HCT116 (cell line): ENCODE data around the gene SMARCAL1. TPM values are rescaled to one million over a fixed set of nuclear protein-coding genes. Genes with fewer than 3 reads are reported as not detected.
A peak's percentile ranks its signal among the peaks of the same experiment; 100 is the strongest.

Source experiments
- ATAC-seq: fragments of 200-7000 bp; cut with Tn5 transposase; 2 replicates; pipeline ENCODE4 v1.9.1; 2020; ENCODE audit warnings: mild to moderate bottlenecking, moderate library complexity
- BruUV-seq: library from RNA; stranded (reverse); fragments of 400-500 nt; replicated peaks from 2 replicates; lab custom pipeline; 2021; lab: Mats Ljungman, UMichigan
- CTCF ChIA-PET: fragments of 300-600 bp; sonication (Branson Sonifier 250); formaldehyde crosslinking; loops from one replicate; lab custom pipeline; 2021; ENCODE audit warnings: antibody characterized with exemption; lab: Charles Lee
- POLR2A ChIA-PET: fragments of 300-600, 350-600 bp; sonication (Branson Sonifier 250); formaldehyde crosslinking; loops from one replicate; lab custom pipeline; 2021; ENCODE audit warnings: antibody characterized with exemption; lab: Charles Lee
- RAD21 ChIA-PET, 2 experiments: fragments of 300-600 bp; sonication (Branson Sonifier 250); formaldehyde crosslinking; loops; one replicate each; lab custom pipeline; 2023; ENCODE audit warnings: low total read pairs in 2 of 2; ENCODE audit not compliant: uncharacterized antibody in 2 of 2, unreplicated experiment in 2 of 2, low non-redundant PET in 1 of 2; lab: Charles Lee
- DNase-seq: peaks from one replicate; pipeline ENCODE4 v3.0.0-alpha.2; 2010; ENCODE audit warnings: low read depth, low spot score
- H2AFZ ChIP-seq: fragments of 200-600 bp; shearing (Covaris generic), sonication (generic); 2 replicates; pipeline ENCODE4 v1.6.1; 2017; ENCODE audit warnings: low read depth, mixed run types, mixed read lengths, antibody characterized with exemption, low read length; ENCODE audit not compliant: poor library complexity, severe bottlenecking
- H3K27ac ChIP-seq: 2 replicates; pipeline ENCODE4 v1.5.1; 2012; ENCODE audit warnings: low read depth, low read length
- H3K27me3 ChIP-seq: fragments of 200-600 bp; sonication (generic); 2 replicates; pipeline ENCODE4 v1.6.1; 2016; ENCODE audit warnings: mixed run types, low read length, mixed read lengths; ENCODE audit not compliant: insufficient read depth
- H3K36me3 ChIP-seq, 2 experiments: fragments of 200-500 bp in 1 of 2; fragments of 200-600 bp in 1 of 2; sonication (Bioruptor generic) in 1 of 2; sonication (generic) in 1 of 2; 2 replicates each; pipeline versions ENCODE4 v1.5.1 to v1.6.1; 2014 to 2016; ENCODE audit warnings: low read length in 2 of 2, inconsistent platforms in 1 of 2, mixed read lengths in 1 of 2, mixed run types in 1 of 2; ENCODE audit not compliant: insufficient read depth in 2 of 2, control insufficient read depth in 1 of 2
- H3K4me1 ChIP-seq, 2 experiments: fragments of 200-600 bp in 1 of 2; sonication (generic) in 1 of 2; 2 replicates each; pipeline versions ENCODE4 v1.5.1 to v1.6.1; 2012 to 2017; ENCODE audit warnings: low read length in 2 of 2, inconsistent platforms in 1 of 2, mild to moderate bottlenecking in 1 of 2, mixed read lengths in 1 of 2, mixed run types in 1 of 2, moderate library complexity in 1 of 2; ENCODE audit not compliant: insufficient read depth in 2 of 2, control insufficient read depth in 1 of 2
- H3K4me2 ChIP-seq: fragments of 200-600 bp; sonication (generic); 2 replicates; pipeline ENCODE4 v1.6.1; 2017; ENCODE audit warnings: mixed run types, low read length, mixed read lengths
- H3K4me3 ChIP-seq, 2 experiments: fragments of 200-600 bp in 1 of 2; sonication (generic) in 1 of 2; replicated peaks in 1 of 2; 2 replicates each; pipeline ENCODE4 v1.5.1; 2011 to 2016; ENCODE audit warnings: low read length in 2 of 2, control low read depth in 1 of 2, low read depth in 1 of 2, mild to moderate bottlenecking in 1 of 2, mixed read lengths in 1 of 2, mixed run types in 1 of 2
- H3K79me2 ChIP-seq: fragments of 200-600 bp; sonication (generic); 2 replicates; pipeline ENCODE4 v1.6.1; 2017; ENCODE audit warnings: mild to moderate bottlenecking, mixed run types, low read length, moderate library complexity, mixed read lengths; ENCODE audit not compliant: insufficient read depth
- H3K9ac ChIP-seq: fragments of 200-600 bp; sonication (generic); 2 replicates; pipeline ENCODE4 v1.6.1; 2016; ENCODE audit warnings: low read length, mixed read lengths
- H3K9me2 ChIP-seq: fragments of 200-600 bp; sonication (generic), shearing (Covaris generic); 2 replicates; pipeline ENCODE4 v1.6.1; 2017; ENCODE audit warnings: mixed run types, mild to moderate bottlenecking, moderate library complexity; ENCODE audit not compliant: insufficient read depth
- H3K9me3 ChIP-seq, 2 experiments: fragments of 200-500 bp in 1 of 2; fragments of 200-600 bp in 1 of 2; sonication (Bioruptor generic) in 1 of 2; sonication (generic) in 1 of 2; 2 replicates each; pipeline ENCODE4 v1.6.1; 2014 to 2017; ENCODE audit warnings: low read length in 2 of 2, mixed read lengths in 2 of 2, inconsistent platforms in 1 of 2, low read depth in 1 of 2, mild to moderate bottlenecking in 1 of 2, mixed run types in 1 of 2, moderate library complexity in 1 of 2; ENCODE audit not compliant: control insufficient read depth in 1 of 2, insufficient read depth in 1 of 2
- H4K20me1 ChIP-seq: fragments of 200-600 bp; sonication (generic), shearing (Covaris generic); 2 replicates; pipeline ENCODE4 v1.6.1; 2017; ENCODE audit warnings: mixed run types, mild to moderate bottlenecking, moderate library complexity; ENCODE audit not compliant: insufficient read depth
- ATF3 ChIP-seq: IDR thresholded peaks from 2 replicates; pipeline ENCODE4 v1.6.1; 2012
- ELF1 ChIP-seq: IDR thresholded peaks from 2 replicates; pipeline ENCODE4 v1.6.1; 2012; ENCODE audit warnings: low read depth, borderline replicate concordance
- JUND ChIP-seq: IDR thresholded peaks from 2 replicates; pipeline ENCODE4 v1.6.1; 2012
- SRF ChIP-seq: IDR thresholded peaks from 2 replicates; pipeline ENCODE4 v1.6.1; 2012; ENCODE audit warnings: low read depth
- TCF7L2 ChIP-seq: IDR thresholded peaks from 2 replicates; pipeline ENCODE4 v1.7.0; 2011; ENCODE audit warnings: borderline replicate concordance, inconsistent platforms; ENCODE audit not compliant: insufficient read depth, insufficient read length; ENCODE audit errors: extremely low read depth
- ZFX ChIP-seq: fragments of 450-650 bp; IDR thresholded peaks from 2 replicates; pipeline ENCODE4 v1.6.1; 2017
- ZNF274 ChIP-seq: fragments of 200-500 bp; sonication (Bioruptor generic); IDR thresholded peaks from 2 replicates; pipeline ENCODE4 v1.6.1; 2014; ENCODE audit warnings: mild to moderate bottlenecking, low read depth, low read length, inconsistent platforms
- intact Hi-C: fragments of 100-400 bp; cut with micrococcal nuclease; formaldehyde crosslinking; loops from 2 replicates; pipeline ENCODE4 v1.10.0; 2022
- total RNA-seq: library from RNA; stranded (reverse); gene quantifications from one replicate; pipeline ENCODE4 v1.2.1, GENCODE V29; 2021; ENCODE audit not compliant: unreplicated experiment
- TF ChIP-seq, protein P1 (sequence below): IDR thresholded peaks from 2 replicates; pipeline ENCODE4 v1.6.1; 2012; ENCODE audit warnings: low read depth

SMARCAL1 gene
- total RNA-seq, 1 experiment from 2014 or later: 18.0 TPM

- no TSS peak for BruUV-seq
- ChIA-PET POLR2A (no interaction called here), CTCF (no interaction called here), RAD21 (no interaction called here)
- no peak for DNase-seq
- intact Hi-C loops: no loop called here
- Histone ChIP-seq H2AFZ (no peak overlapping the region), H3K36me3 (no peaks in the 10 kb centered on the region), H3K4me1 (no peaks in the 10 kb centered on the region), H3K9me2 (no peaks in the 10 kb centered on the region), H3K4me2 (no peak overlapping the region), H3K27me3 (peaks cover 96% of the 10 kb centered on the region), H3K27ac (no peak overlapping the region), H3K9ac (no peak overlapping the region), H3K79me2 (no peaks in the 10 kb centered on the region), H4K20me1 (no peaks in the 10 kb centered on the region)
- no peak for ATAC-seq
- TF ChIP-seq ELF1 (no peak), TCF7L2 (no peak), ZNF274 (no peak), SRF (no peak), JUND (no peak), ATF3 (no peak), ZFX (no peak)
- TF ChIP-seq, all 23 proteins: peak for 0
- Histone ChIP-seq H3K9me3 (no peaks in the 10 kb centered on the region), H3K4me3 (no peak overlapping the region)
Measured at GRCh38 chr2:216365518-216365917, 46.8 kb upstream of the SMARCAL1 start.

- ChIA-PET POLR2A (no interaction called here), CTCF (no interaction called here), RAD21 (no interaction called here)
- H3K4me1 ChIP-seq: peaks cover 0 to 2% of the 10 kb centered on the region in 2 experiments; a peak in 1 of 4 replicates
- H3K9me3 ChIP-seq: no peaks in the 10 kb centered on the region
- H3K27me3 ChIP-seq: peaks cover 88% of the 10 kb centered on the region
- no peaks in the 10 kb centered on the region for H3K79me2 ChIP-seq
- no peaks in the 10 kb centered on the region for H3K9me2 ChIP-seq
- no peaks in the 10 kb centered on the region for H4K20me1 ChIP-seq
- no peak overlapping the region for H3K9ac ChIP-seq
- ATAC-seq (no peak), DNase-seq (no peak)
- BruUV-seq: no TSS peak
- H3K4me3 ChIP-seq: no peak overlapping the region
- TF ChIP-seq, protein P1, sequence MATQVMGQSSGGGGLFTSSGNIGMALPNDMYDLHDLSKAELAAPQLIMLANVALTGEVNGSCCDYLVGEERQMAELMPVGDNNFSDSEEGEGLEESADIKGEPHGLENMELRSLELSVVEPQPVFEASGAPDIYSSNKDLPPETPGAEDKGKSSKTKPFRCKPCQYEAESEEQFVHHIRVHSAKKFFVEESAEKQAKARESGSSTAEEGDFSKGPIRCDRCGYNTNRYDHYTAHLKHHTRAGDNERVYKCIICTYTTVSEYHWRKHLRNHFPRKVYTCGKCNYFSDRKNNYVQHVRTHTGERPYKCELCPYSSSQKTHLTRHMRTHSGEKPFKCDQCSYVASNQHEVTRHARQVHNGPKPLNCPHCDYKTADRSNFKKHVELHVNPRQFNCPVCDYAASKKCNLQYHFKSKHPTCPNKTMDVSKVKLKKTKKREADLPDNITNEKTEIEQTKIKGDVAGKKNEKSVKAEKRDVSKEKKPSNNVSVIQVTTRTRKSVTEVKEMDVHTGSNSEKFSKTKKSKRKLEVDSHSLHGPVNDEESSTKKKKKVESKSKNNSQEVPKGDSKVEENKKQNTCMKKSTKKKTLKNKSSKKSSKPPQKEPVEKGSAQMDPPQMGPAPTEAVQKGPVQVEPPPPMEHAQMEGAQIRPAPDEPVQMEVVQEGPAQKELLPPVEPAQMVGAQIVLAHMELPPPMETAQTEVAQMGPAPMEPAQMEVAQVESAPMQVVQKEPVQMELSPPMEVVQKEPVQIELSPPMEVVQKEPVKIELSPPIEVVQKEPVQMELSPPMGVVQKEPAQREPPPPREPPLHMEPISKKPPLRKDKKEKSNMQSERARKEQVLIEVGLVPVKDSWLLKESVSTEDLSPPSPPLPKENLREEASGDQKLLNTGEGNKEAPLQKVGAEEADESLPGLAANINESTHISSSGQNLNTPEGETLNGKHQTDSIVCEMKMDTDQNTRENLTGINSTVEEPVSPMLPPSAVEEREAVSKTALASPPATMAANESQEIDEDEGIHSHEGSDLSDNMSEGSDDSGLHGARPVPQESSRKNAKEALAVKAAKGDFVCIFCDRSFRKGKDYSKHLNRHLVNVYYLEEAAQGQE: peak; percentile 56
- no peak for TF ChIP-seq SRF
- H2AFZ ChIP-seq: no peak overlapping the region
- no peak overlapping the region for H3K27ac ChIP-seq
- intact Hi-C loops: no loop called here
- no peak overlapping the region for H3K4me2 ChIP-seq
- H3K36me3 ChIP-seq: no peaks in the 10 kb centered on the region
Measured at GRCh38 chr2:216366777-216367471, 45.4 kb upstream of the SMARCAL1 start.
